A549 (cell line): ENCODE results near the gene CD58.

Experiments used
- FOSL2 ChIP-seq, 2 experiments: fragments of 450-650 bp in 1 of 2; fragments of >200 bp in 1 of 2; sonication (Bioruptor Twin) in 1 of 2; formaldehyde crosslinking; IDR thresholded peaks; 2 replicates each; pipeline versions ENCODE4 v1.5.0 to v1.6.1; 2016 to 2020; ENCODE audit warnings: mild to moderate bottlenecking in 1 of 2, moderate library complexity in 1 of 2
- JUN ChIP-seq, 2 experiments: fragments of >200 bp; sonication (Bioruptor Twin); formaldehyde crosslinking; IDR thresholded peaks; 2 replicates in 1 of 2; 3 replicates in 1 of 2; pipeline ENCODE4 v1.6.1; 2016 to 2017
- PHF8 ChIP-seq: fragments of 200-600 bp; sonication (generic); IDR thresholded peaks from 2 replicates; pipeline ENCODE4 v1.6.1; 2016; ENCODE audit warnings: low read depth, mild to moderate bottlenecking, antibody characterized with exemption, moderate library complexity, borderline replicate concordance
- POLR2A ChIP-seq: IDR thresholded peaks from 2 replicates; pipeline ENCODE4 v1.6.1; 2012; ENCODE audit warnings: mild to moderate bottlenecking, low read length
- SREBF2 ChIP-seq: fragments of 450-650 bp; IDR thresholded peaks from 2 replicates; pipeline ENCODE4 v1.6.1; 2014; ENCODE audit warnings: mild to moderate bottlenecking, moderate library complexity
- TFCP2L1 ChIP-seq: fragments of 250-450 bp; sonication (Bioruptor Pico); IDR thresholded peaks from 2 replicates; pipeline ENCODE4 v1.5.0; 2021; ENCODE audit warnings: mild to moderate bottlenecking
- TP53 ChIP-seq: fragments of 250-450 bp; sonication (Bioruptor Pico); IDR thresholded peaks from 2 replicates; pipeline ENCODE4 v1.5.0; 2021; ENCODE audit warnings: mild to moderate bottlenecking, moderate library complexity
- ZFP36 ChIP-seq: fragments of 450-650 bp; IDR thresholded peaks from 2 replicates; pipeline ENCODE4 v1.6.1; 2014; ENCODE audit warnings: borderline replicate concordance; ENCODE audit not compliant: partially characterized antibody
- TF ChIP-seq, protein P1 (sequence below): fragments of >200 bp; sonication (Bioruptor Twin); formaldehyde crosslinking; IDR thresholded peaks from 3 replicates; pipeline ENCODE4 v1.5.1; 2016
- TF ChIP-seq, protein P2 (sequence below): fragments of 200-600 bp; sonication (generic); IDR thresholded peaks from 2 replicates; pipeline ENCODE4 v1.6.1; 2016; ENCODE audit warnings: antibody characterized with exemption, mild to moderate bottlenecking, moderate library complexity

DNA sequence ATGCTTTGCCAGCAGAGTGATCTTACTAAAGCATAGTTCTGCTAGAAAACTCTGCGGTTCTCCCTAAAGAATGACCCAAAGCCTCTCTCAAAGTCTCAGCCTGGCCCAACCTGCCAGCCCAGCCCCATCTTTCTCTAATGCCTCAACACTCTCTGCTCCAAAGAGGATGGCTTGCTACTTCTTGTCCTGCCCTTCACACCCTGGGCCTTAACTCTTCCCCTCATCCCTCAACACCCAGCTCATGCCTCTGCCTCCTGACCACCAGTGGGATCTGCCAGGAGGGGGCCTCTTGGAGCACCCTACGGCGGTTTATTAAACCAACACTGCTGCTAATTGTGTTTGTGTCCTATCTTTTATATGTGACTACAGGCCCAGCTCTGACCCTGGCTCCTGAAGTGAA, 52.4 kb downstream of the CD58 start:
- TF ChIP-seq, protein P1, sequence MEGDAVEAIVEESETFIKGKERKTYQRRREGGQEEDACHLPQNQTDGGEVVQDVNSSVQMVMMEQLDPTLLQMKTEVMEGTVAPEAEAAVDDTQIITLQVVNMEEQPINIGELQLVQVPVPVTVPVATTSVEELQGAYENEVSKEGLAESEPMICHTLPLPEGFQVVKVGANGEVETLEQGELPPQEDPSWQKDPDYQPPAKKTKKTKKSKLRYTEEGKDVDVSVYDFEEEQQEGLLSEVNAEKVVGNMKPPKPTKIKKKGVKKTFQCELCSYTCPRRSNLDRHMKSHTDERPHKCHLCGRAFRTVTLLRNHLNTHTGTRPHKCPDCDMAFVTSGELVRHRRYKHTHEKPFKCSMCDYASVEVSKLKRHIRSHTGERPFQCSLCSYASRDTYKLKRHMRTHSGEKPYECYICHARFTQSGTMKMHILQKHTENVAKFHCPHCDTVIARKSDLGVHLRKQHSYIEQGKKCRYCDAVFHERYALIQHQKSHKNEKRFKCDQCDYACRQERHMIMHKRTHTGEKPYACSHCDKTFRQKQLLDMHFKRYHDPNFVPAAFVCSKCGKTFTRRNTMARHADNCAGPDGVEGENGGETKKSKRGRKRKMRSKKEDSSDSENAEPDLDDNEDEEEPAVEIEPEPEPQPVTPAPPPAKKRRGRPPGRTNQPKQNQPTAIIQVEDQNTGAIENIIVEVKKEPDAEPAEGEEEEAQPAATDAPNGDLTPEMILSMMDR, result no peak
- TF ChIP-seq SREBF2, result no peak
- TF ChIP-seq JUN (IDR thresholded peaks at IDR 0.05), result no peak
- no peak for TF ChIP-seq ZFP36
- no peak for TF ChIP-seq POLR2A
- no peak for TF ChIP-seq TFCP2L1 (CRISPR knock-in tag)
- TF ChIP-seq, protein P2, sequence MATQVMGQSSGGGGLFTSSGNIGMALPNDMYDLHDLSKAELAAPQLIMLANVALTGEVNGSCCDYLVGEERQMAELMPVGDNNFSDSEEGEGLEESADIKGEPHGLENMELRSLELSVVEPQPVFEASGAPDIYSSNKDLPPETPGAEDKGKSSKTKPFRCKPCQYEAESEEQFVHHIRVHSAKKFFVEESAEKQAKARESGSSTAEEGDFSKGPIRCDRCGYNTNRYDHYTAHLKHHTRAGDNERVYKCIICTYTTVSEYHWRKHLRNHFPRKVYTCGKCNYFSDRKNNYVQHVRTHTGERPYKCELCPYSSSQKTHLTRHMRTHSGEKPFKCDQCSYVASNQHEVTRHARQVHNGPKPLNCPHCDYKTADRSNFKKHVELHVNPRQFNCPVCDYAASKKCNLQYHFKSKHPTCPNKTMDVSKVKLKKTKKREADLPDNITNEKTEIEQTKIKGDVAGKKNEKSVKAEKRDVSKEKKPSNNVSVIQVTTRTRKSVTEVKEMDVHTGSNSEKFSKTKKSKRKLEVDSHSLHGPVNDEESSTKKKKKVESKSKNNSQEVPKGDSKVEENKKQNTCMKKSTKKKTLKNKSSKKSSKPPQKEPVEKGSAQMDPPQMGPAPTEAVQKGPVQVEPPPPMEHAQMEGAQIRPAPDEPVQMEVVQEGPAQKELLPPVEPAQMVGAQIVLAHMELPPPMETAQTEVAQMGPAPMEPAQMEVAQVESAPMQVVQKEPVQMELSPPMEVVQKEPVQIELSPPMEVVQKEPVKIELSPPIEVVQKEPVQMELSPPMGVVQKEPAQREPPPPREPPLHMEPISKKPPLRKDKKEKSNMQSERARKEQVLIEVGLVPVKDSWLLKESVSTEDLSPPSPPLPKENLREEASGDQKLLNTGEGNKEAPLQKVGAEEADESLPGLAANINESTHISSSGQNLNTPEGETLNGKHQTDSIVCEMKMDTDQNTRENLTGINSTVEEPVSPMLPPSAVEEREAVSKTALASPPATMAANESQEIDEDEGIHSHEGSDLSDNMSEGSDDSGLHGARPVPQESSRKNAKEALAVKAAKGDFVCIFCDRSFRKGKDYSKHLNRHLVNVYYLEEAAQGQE, result no peak
- TF ChIP-seq FOSL2 (IDR thresholded peaks at IDR 0.05), result no peak
- no peak for TF ChIP-seq FOSL2 (CRISPR knock-in tag; IDR thresholded peaks at IDR 0.05)
- no peak for TF ChIP-seq PHF8
- TF ChIP-seq TP53 (CRISPR knock-in tag), result no peak
